HCT116 (cell line): Measurements from ENCODE around the gene PHF13. TPM values are rescaled to one million over a fixed set of nuclear protein-coding genes. Genes with fewer than 3 reads are reported as not detected.
A peak's percentile ranks its signal among the peaks of the same experiment; 100 is the strongest.

Experiments used
- ATAC-seq: fragments of 200-7000 bp; cut with Tn5 transposase; 2 replicates; pipeline ENCODE4 v1.9.1; 2020; ENCODE audit warnings: mild to moderate bottlenecking, moderate library complexity
- BruUV-seq: library from RNA; stranded (reverse); fragments of 400-500 nt; replicated peaks from 2 replicates; lab custom pipeline; 2021; lab: Mats Ljungman, UMichigan
- CTCF ChIA-PET: fragments of 300-600 bp; sonication (Branson Sonifier 250); formaldehyde crosslinking; loops from one replicate; lab custom pipeline; 2021; ENCODE audit warnings: antibody characterized with exemption; lab: Charles Lee
- POLR2A ChIA-PET: fragments of 300-600, 350-600 bp; sonication (Branson Sonifier 250); formaldehyde crosslinking; loops from one replicate; lab custom pipeline; 2021; ENCODE audit warnings: antibody characterized with exemption; lab: Charles Lee
- RAD21 ChIA-PET, 2 experiments: fragments of 300-600 bp; sonication (Branson Sonifier 250); formaldehyde crosslinking; loops; one replicate each; lab custom pipeline; 2023; ENCODE audit warnings: low total read pairs in 2 of 2; ENCODE audit not compliant: uncharacterized antibody in 2 of 2, unreplicated experiment in 2 of 2, low non-redundant PET in 1 of 2; lab: Charles Lee
- DNase-seq: peaks from one replicate; pipeline ENCODE4 v3.0.0-alpha.2; 2010; ENCODE audit warnings: low read depth, low spot score
- H2AFZ ChIP-seq: fragments of 200-600 bp; shearing (Covaris generic), sonication (generic); 2 replicates; pipeline ENCODE4 v1.6.1; 2017; ENCODE audit warnings: low read depth, mixed run types, mixed read lengths, antibody characterized with exemption, low read length; ENCODE audit not compliant: poor library complexity, severe bottlenecking
- H3K27ac ChIP-seq: 2 replicates; pipeline ENCODE4 v1.5.1; 2012; ENCODE audit warnings: low read depth, low read length
- H3K27me3 ChIP-seq: fragments of 200-600 bp; sonication (generic); 2 replicates; pipeline ENCODE4 v1.6.1; 2016; ENCODE audit warnings: mixed run types, low read length, mixed read lengths; ENCODE audit not compliant: insufficient read depth
- H3K36me3 ChIP-seq, 2 experiments: fragments of 200-500 bp in 1 of 2; fragments of 200-600 bp in 1 of 2; sonication (Bioruptor generic) in 1 of 2; sonication (generic) in 1 of 2; 2 replicates each; pipeline versions ENCODE4 v1.5.1 to v1.6.1; 2014 to 2016; ENCODE audit warnings: low read length in 2 of 2, inconsistent platforms in 1 of 2, mixed read lengths in 1 of 2, mixed run types in 1 of 2; ENCODE audit not compliant: insufficient read depth in 2 of 2, control insufficient read depth in 1 of 2
- H3K4me1 ChIP-seq, 2 experiments: fragments of 200-600 bp in 1 of 2; sonication (generic) in 1 of 2; 2 replicates each; pipeline versions ENCODE4 v1.5.1 to v1.6.1; 2012 to 2017; ENCODE audit warnings: low read length in 2 of 2, inconsistent platforms in 1 of 2, mild to moderate bottlenecking in 1 of 2, mixed read lengths in 1 of 2, mixed run types in 1 of 2, moderate library complexity in 1 of 2; ENCODE audit not compliant: insufficient read depth in 2 of 2, control insufficient read depth in 1 of 2
- H3K4me2 ChIP-seq: fragments of 200-600 bp; sonication (generic); 2 replicates; pipeline ENCODE4 v1.6.1; 2017; ENCODE audit warnings: mixed run types, low read length, mixed read lengths
- H3K4me3 ChIP-seq, 2 experiments: fragments of 200-600 bp in 1 of 2; sonication (generic) in 1 of 2; replicated peaks in 1 of 2; 2 replicates each; pipeline ENCODE4 v1.5.1; 2011 to 2016; ENCODE audit warnings: low read length in 2 of 2, control low read depth in 1 of 2, low read depth in 1 of 2, mild to moderate bottlenecking in 1 of 2, mixed read lengths in 1 of 2, mixed run types in 1 of 2
- H3K79me2 ChIP-seq: fragments of 200-600 bp; sonication (generic); 2 replicates; pipeline ENCODE4 v1.6.1; 2017; ENCODE audit warnings: mild to moderate bottlenecking, mixed run types, low read length, moderate library complexity, mixed read lengths; ENCODE audit not compliant: insufficient read depth
- H3K9ac ChIP-seq: fragments of 200-600 bp; sonication (generic); 2 replicates; pipeline ENCODE4 v1.6.1; 2016; ENCODE audit warnings: low read length, mixed read lengths
- H3K9me2 ChIP-seq: fragments of 200-600 bp; sonication (generic), shearing (Covaris generic); 2 replicates; pipeline ENCODE4 v1.6.1; 2017; ENCODE audit warnings: mixed run types, mild to moderate bottlenecking, moderate library complexity; ENCODE audit not compliant: insufficient read depth
- H3K9me3 ChIP-seq, 2 experiments: fragments of 200-500 bp in 1 of 2; fragments of 200-600 bp in 1 of 2; sonication (Bioruptor generic) in 1 of 2; sonication (generic) in 1 of 2; 2 replicates each; pipeline ENCODE4 v1.6.1; 2014 to 2017; ENCODE audit warnings: low read length in 2 of 2, mixed read lengths in 2 of 2, inconsistent platforms in 1 of 2, low read depth in 1 of 2, mild to moderate bottlenecking in 1 of 2, mixed run types in 1 of 2, moderate library complexity in 1 of 2; ENCODE audit not compliant: control insufficient read depth in 1 of 2, insufficient read depth in 1 of 2
- H4K20me1 ChIP-seq: fragments of 200-600 bp; sonication (generic), shearing (Covaris generic); 2 replicates; pipeline ENCODE4 v1.6.1; 2017; ENCODE audit warnings: mixed run types, mild to moderate bottlenecking, moderate library complexity; ENCODE audit not compliant: insufficient read depth
- EZH2 ChIP-seq: fragments of 200-600 bp; sonication (generic); IDR thresholded peaks from 2 replicates; pipeline ENCODE4 v1.6.1; 2017; ENCODE audit warnings: antibody characterized with exemption, mixed run types
- EZH2phosphoT487 ChIP-seq: fragments of 200-600 bp; IDR thresholded peaks from 2 replicates; pipeline ENCODE4 v1.6.1; 2018; ENCODE audit warnings: antibody characterized with exemption, borderline replicate concordance
- SP1 ChIP-seq: IDR thresholded peaks from 2 replicates; pipeline ENCODE4 v1.6.1; 2012; ENCODE audit warnings: low read depth
- ZBTB33 ChIP-seq: IDR thresholded peaks from 2 replicates; pipeline ENCODE4 v1.6.1; 2011; ENCODE audit warnings: mild to moderate bottlenecking, low read length, moderate library complexity; ENCODE audit not compliant: insufficient replicate concordance; ENCODE audit errors: extremely low read depth
- intact Hi-C: fragments of 100-400 bp; cut with micrococcal nuclease; formaldehyde crosslinking; loops from 2 replicates; pipeline ENCODE4 v1.10.0; 2022
- total RNA-seq: library from RNA; stranded (reverse); gene quantifications from one replicate; pipeline ENCODE4 v1.2.1, GENCODE V29; 2021; ENCODE audit not compliant: unreplicated experiment
- TF ChIP-seq, protein P1 (sequence below): IDR thresholded peaks from 2 replicates; pipeline ENCODE4 v1.6.1; 2012

The PHF13 gene
- total RNA-seq, 1 experiment from 2014 or later, result 25.8 TPM

- ChIA-PET POLR2A (no interaction called here), RAD21 (no interaction called here)
- peaks cover 13 to 29% of the 10 kb centered on the region in 2 experiments for H3K36me3 ChIP-seq
- TF ChIP-seq EZH2phosphoT487, result no peak
- TF ChIP-seq SP1, result no peak
- TF ChIP-seq, protein P1, sequence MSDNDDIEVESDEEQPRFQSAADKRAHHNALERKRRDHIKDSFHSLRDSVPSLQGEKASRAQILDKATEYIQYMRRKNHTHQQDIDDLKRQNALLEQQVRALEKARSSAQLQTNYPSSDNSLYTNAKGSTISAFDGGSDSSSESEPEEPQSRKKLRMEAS, result no peak
- no peak for TF ChIP-seq ZBTB33
- TF ChIP-seq EZH2, result no peak
- TF ChIP-seq, all 23 proteins: peak for 0
- H3K27ac ChIP-seq, result no peak overlapping the region
- no peak overlapping the region for H2AFZ ChIP-seq
- ATAC-seq (no peak), DNase-seq (no peak)
- H3K9me2 ChIP-seq, result no peaks in the 10 kb centered on the region
- no peak overlapping the region for H3K4me3 ChIP-seq
- no peaks in the 10 kb centered on the region for H3K9me3 ChIP-seq
- H3K4me1 ChIP-seq, result no peaks in the 10 kb centered on the region
- TSS peak; percentile 16 for BruUV-seq
- H3K27me3 ChIP-seq, result no peaks in the 10 kb centered on the region
- CTCF ChIA-PET, result no interaction called here
- H3K79me2 ChIP-seq, result peaks cover 18% of the 10 kb centered on the region
- intact Hi-C loops, result no loop called here
- no peaks in the 10 kb centered on the region for H4K20me1 ChIP-seq
- no peak overlapping the region for H3K4me2 ChIP-seq
- no peak overlapping the region for H3K9ac ChIP-seq
These were observed 40.1 kb downstream of the PHF13 start for GRCh38 chr1:6653436-6654290.
